Uterus (tissue), 2 donors: ENCODE results near the gene PAPPA2.

Experiments used
- CTCF ChIP-seq, 4 experiments: fragments of 200-600 bp in 2 of 4; fragments of 450-650 bp in 2 of 4; sonication (generic) in 2 of 4; IDR thresholded peaks; one replicate each; pipeline ENCODE4 v1.5.1; 2016 to 2019; ENCODE audit warnings: antibody characterized with exemption in 4 of 4, mild to moderate bottlenecking in 2 of 4, moderate library complexity in 1 of 4
- POLR2A ChIP-seq, 2 donors: fragments of 450-650 bp; IDR thresholded peaks; one replicate each; pipeline ENCODE4 v1.6.1; 2016; ENCODE audit warnings: antibody characterized with exemption in 2 of 2, mild to moderate bottlenecking in 1 of 2, moderate library complexity in 1 of 2

- TF ChIP-seq CTCF (IDR thresholded peaks at IDR 0.05) (no peak), POLR2A (IDR thresholded peaks at IDR 0.05) (no peak)
Measured at GRCh38 chr1:176775378-176775777, 312.4 kb downstream of the PAPPA2 start.
